GM23338 (cell line): ENCODE results near the gene WWOX. TPM values are rescaled to one million over a fixed set of nuclear protein-coding genes. Genes with fewer than 3 reads are reported as not detected.

Source experiments
- ATAC-seq: fragments of 200-7000 bp; cut with Tn5 transposase; 3 replicates; pipeline ENCODE4 v1.9.1; 2020
- DNase-seq: peaks from one replicate; pipeline ENCODE4 v3.0.0-alpha.2; 2015; ENCODE audit warnings: low spot score
- H2AFZ ChIP-seq: fragments of 200-600 bp; sonication (generic); 2 replicates; pipeline ENCODE4 v1.8.0; 2016; ENCODE audit warnings: antibody characterized with exemption, mild to moderate bottlenecking, moderate library complexity
- H3F3A ChIP-seq: fragments of 200-600 bp; sonication (generic); replicated peaks from 2 replicates; pipeline ENCODE4 v1.8.0; 2017; ENCODE audit warnings: antibody characterized with exemption, mixed run types, low read depth
- H3K27ac ChIP-seq: fragments of 200-600 bp; sonication (generic); 2 replicates; pipeline ENCODE4 v1.6.1; 2016; ENCODE audit warnings: low read depth
- H3K27me3 ChIP-seq: fragments of 200-600 bp; sonication (generic); 2 replicates; pipeline ENCODE4 v1.8.0; 2016; ENCODE audit warnings: mild to moderate bottlenecking, mixed run types, moderate library complexity; ENCODE audit not compliant: insufficient read depth
- H3K36me3 ChIP-seq: fragments of 200-600 bp; sonication (generic); 2 replicates; pipeline ENCODE4 v1.8.0; 2016; ENCODE audit warnings: mild to moderate bottlenecking; ENCODE audit not compliant: insufficient read depth
- H3K4me1 ChIP-seq: fragments of 200-600 bp; sonication (generic); 2 replicates; pipeline ENCODE4 v1.8.0; 2016; ENCODE audit warnings: mild to moderate bottlenecking, moderate library complexity; ENCODE audit not compliant: insufficient read depth
- H3K4me2 ChIP-seq: fragments of 200-600 bp; sonication (generic); 2 replicates; pipeline ENCODE4 v1.7.1; 2017; ENCODE audit warnings: mixed run types
- H3K4me3 ChIP-seq: fragments of 200-600 bp; sonication (generic); 2 replicates; pipeline ENCODE4 v1.6.1; 2016; ENCODE audit warnings: mixed run types
- H3K79me2 ChIP-seq: fragments of 200-600 bp; sonication (generic); replicated peaks from 2 replicates; pipeline ENCODE4 v1.8.0; 2017; ENCODE audit warnings: mild to moderate bottlenecking; ENCODE audit not compliant: insufficient read depth
- H3K9me2 ChIP-seq: fragments of 200-600 bp; sonication (generic); 2 replicates; pipeline ENCODE4 v1.8.0; 2017; ENCODE audit not compliant: insufficient read depth
- H4K20me1 ChIP-seq: fragments of 200-600 bp; sonication (generic); replicated peaks from 2 replicates; pipeline ENCODE4 v1.8.0; 2017; ENCODE audit warnings: mild to moderate bottlenecking; ENCODE audit not compliant: insufficient read depth
- H3K27ac Mint-ChIP-seq: 2 replicates; pipeline ENCODE4 v1.8.0; 2020; ENCODE audit warnings: inconsistent platforms, mild to moderate bottlenecking, moderate library complexity, mixed read lengths
- H3K27me3 Mint-ChIP-seq: 3 replicates; pipeline ENCODE4 v1.8.0; 2022; ENCODE audit warnings: low read depth, mild to moderate bottlenecking, moderate library complexity, mixed read lengths, inconsistent platforms; ENCODE audit not compliant: insufficient read depth, poor library complexity
- H3K36me3 Mint-ChIP-seq: 3 replicates; pipeline ENCODE4 v1.8.0; 2021; ENCODE audit warnings: low read depth, mild to moderate bottlenecking, inconsistent platforms, moderate library complexity, mixed read lengths
- H3K4me1 Mint-ChIP-seq: 3 replicates; pipeline ENCODE4 v1.8.0; 2020; ENCODE audit warnings: mild to moderate bottlenecking, inconsistent platforms, mixed read lengths
- H3K4me3 Mint-ChIP-seq: 3 replicates; pipeline ENCODE4 v1.8.0; 2021; ENCODE audit warnings: moderate library complexity, mild to moderate bottlenecking, inconsistent platforms, mixed read lengths
- H3K9me3 Mint-ChIP-seq: 3 replicates; pipeline ENCODE4 v1.8.0; 2020; ENCODE audit warnings: moderate library complexity, mild to moderate bottlenecking, inconsistent platforms, mixed read lengths
- CREB1 ChIP-seq: fragments of 250-450 bp; sonication (Bioruptor Pico); IDR thresholded peaks from 2 replicates; pipeline ENCODE4 v1.5.0; 2020; ENCODE audit warnings: low read depth, mild to moderate bottlenecking, moderate library complexity
- CTCF ChIP-seq, 2 experiments: fragments of 200-600 bp in 1 of 2; sonication (generic) in 1 of 2; conservative IDR thresholded peaks; 2 replicates each; pipeline versions ENCODE4 v1.5.1 to v1.6.1; 2016 to 2017; ENCODE audit warnings: antibody characterized with exemption in 2 of 2, low read depth in 2 of 2, mild to moderate bottlenecking in 2 of 2, moderate library complexity in 1 of 2
- EZH2 ChIP-seq: fragments of 200-600 bp; sonication (generic); IDR thresholded peaks from one replicate; pipeline ENCODE4 v1.8.0; 2017; ENCODE audit warnings: antibody characterized with exemption, mild to moderate bottlenecking, low read depth; ENCODE audit not compliant: unreplicated experiment
- EZH2phosphoT487 ChIP-seq: fragments of 200-600 bp; sonication (generic); IDR thresholded peaks from one replicate; pipeline ENCODE4 v1.8.1; 2018; ENCODE audit warnings: antibody characterized with exemption; ENCODE audit not compliant: unreplicated experiment
- JUNB ChIP-seq: IDR thresholded peaks from one replicate; pipeline ENCODE4 v1.6.1; 2016; ENCODE audit warnings: antibody characterized with exemption; ENCODE audit not compliant: unreplicated experiment
- NANOG ChIP-seq: IDR thresholded peaks from 2 replicates; pipeline ENCODE4 v1.6.1; 2016; ENCODE audit warnings: antibody characterized with exemption, borderline replicate concordance
- POLR2AphosphoS5 ChIP-seq: IDR thresholded peaks from 2 replicates; pipeline ENCODE4 v1.6.1; 2016; ENCODE audit warnings: antibody characterized with exemption, low read depth
- REST ChIP-seq: IDR thresholded peaks from one replicate; pipeline ENCODE4 v1.6.1; 2018; ENCODE audit warnings: antibody characterized with exemption; ENCODE audit not compliant: unreplicated experiment
- STAT1 ChIP-seq: IDR thresholded peaks from one replicate; pipeline ENCODE4 v1.6.1; 2016; ENCODE audit warnings: antibody characterized with exemption; ENCODE audit not compliant: unreplicated experiment
- ZNF114 ChIP-seq: fragments of 250-450 bp; sonication (Bioruptor Pico); IDR thresholded peaks from 2 replicates; pipeline ENCODE4 v1.5.0; 2020; ENCODE audit warnings: mild to moderate bottlenecking, moderate library complexity
- polyA plus RNA-seq: library from polyadenylated mRNA; unstranded; fragments of >200 nt; fragmentation: Nextera tagmentation; extraction: Ambion mirVana; gene quantifications from 2 replicates; pipeline ENCODE4 v1.2.1, GENCODE V29; 2016
- total RNA-seq: library from RNA; depleted of rRNA; stranded (reverse); fragments of >200 nt; shearing (Covaris generic); gene quantifications from 2 replicates; pipeline ENCODE4 v1.2.3, GENCODE V29; 2014

The WWOX gene
- total and polyA plus RNA-seq, 2 experiments from 2014 or later = 10.0 to 19.3 TPM

- no peaks in the 10 kb centered on the region for H3K79me2 ChIP-seq
- H3K9me3 Mint-ChIP-seq = no peaks in the 10 kb centered on the region
- no peaks in the 10 kb centered on the region for H3K27me3 Mint-ChIP-seq
- H3F3A ChIP-seq = no peaks in the 10 kb centered on the region
- H3K27me3 ChIP-seq = no peaks in the 10 kb centered on the region
- H3K4me3 ChIP-seq = no peak overlapping the region
- H2AFZ ChIP-seq = no peak overlapping the region
- no peak for TF ChIP-seq EZH2phosphoT487
- no peak for TF ChIP-seq NANOG
- no peak for TF ChIP-seq EZH2
- TF ChIP-seq POLR2AphosphoS5 = no peak
- TF ChIP-seq ZNF114 = no peak
- no peaks in the 10 kb centered on the region for H3K36me3 Mint-ChIP-seq
- no peak for DNase-seq
- ATAC-seq = no peak
- peaks cover 7% of the 10 kb centered on the region for H3K4me1 Mint-ChIP-seq
- no peaks in the 10 kb centered on the region for H3K9me2 ChIP-seq
- H3K27ac Mint-ChIP-seq = no peak overlapping the region
- H4K20me1 ChIP-seq = no peaks in the 10 kb centered on the region
- no peaks in the 10 kb centered on the region for H3K36me3 ChIP-seq
- H3K4me3 Mint-ChIP-seq = no peak overlapping the region
- no peaks in the 10 kb centered on the region for H3K4me1 ChIP-seq
- no peak overlapping the region for H3K4me2 ChIP-seq
- no peak overlapping the region for H3K27ac ChIP-seq
Observed at GRCh38 chr16:79042141-79042540, 942.7 kb downstream of the WWOX start.

GRCh38 chr16:79042886-79043285 lies 943.4 kb downstream of the WWOX start:
- Histone ChIP-seq H3K4me2 (no peak overlapping the region), H3K36me3 (no peaks in the 10 kb centered on the region), H3K4me3 (no peak overlapping the region), H3K27ac (no peak overlapping the region), H4K20me1 (no peaks in the 10 kb centered on the region), H3K79me2 (no peaks in the 10 kb centered on the region), H2AFZ (no peak overlapping the region), H3K9me2 (no peaks in the 10 kb centered on the region), H3K27me3 (no peaks in the 10 kb centered on the region), H3F3A (no peaks in the 10 kb centered on the region), H3K4me1 (no peaks in the 10 kb centered on the region)
- DNase-seq (no peak), ATAC-seq (no peak)
- Mint-ChIP-seq H3K36me3 (no peaks in the 10 kb centered on the region), H3K9me3 (no peaks in the 10 kb centered on the region), H3K27me3 (no peaks in the 10 kb centered on the region), H3K4me3 (no peak overlapping the region), H3K4me1 (peaks cover 10% of the 10 kb centered on the region), H3K27ac (no peak overlapping the region)
- no peak for TF ChIP-seq NANOG
- TF ChIP-seq JUNB = no peak
- no peak for TF ChIP-seq EZH2phosphoT487
- TF ChIP-seq CREB1 (CRISPR knock-in tag) = no peak

- Mint-ChIP-seq H3K36me3 (no peaks in the 10 kb centered on the region), H3K4me1 (peaks cover 29% of the 10 kb centered on the region), H3K27ac (no peak overlapping the region), H3K9me3 (no peaks in the 10 kb centered on the region), H3K27me3 (peaks cover 3% of the 10 kb centered on the region), H3K4me3 (no peak overlapping the region)
- no peak overlapping the region for H3K4me2 ChIP-seq
- H3F3A ChIP-seq = no peaks in the 10 kb centered on the region
- H3K4me3 ChIP-seq = no peak overlapping the region
- H3K9me2 ChIP-seq = no peaks in the 10 kb centered on the region
- H4K20me1 ChIP-seq = no peaks in the 10 kb centered on the region
- H2AFZ ChIP-seq = no peak overlapping the region
- ATAC-seq (no peak), DNase-seq (no peak)
- H3K36me3 ChIP-seq = no peaks in the 10 kb centered on the region
- no peaks in the 10 kb centered on the region for H3K27me3 ChIP-seq
- 0 out of 2 replicates have a peak, but pooled peaks cover 5% of the 10 kb centered on the region for H3K4me1 ChIP-seq
- no peak overlapping the region for H3K27ac ChIP-seq
- H3K79me2 ChIP-seq = no peaks in the 10 kb centered on the region
- TF ChIP-seq CREB1 (CRISPR knock-in tag) = no peak
- no peak for TF ChIP-seq CTCF (conservative IDR thresholded peaks at IDR 0.05; ENCODE audit: low read depth in 2 of 2)
- TF ChIP-seq REST = no peak
- TF ChIP-seq STAT1 = no peak
- TF ChIP-seq EZH2phosphoT487 = no peak
Observed at GRCh38 chr16:79045191-79045590, 945.7 kb downstream of the WWOX start.
